C4-2B (cell line): ENCODE data around the gene TSSK6.

Source experiments
- H3K27ac ChIP-seq: fragments of 450-650 bp; 2 replicates; pipeline ENCODE4 v1.5.1; 2017
- ZFX ChIP-seq: fragments of 450-650 bp; IDR thresholded peaks from 2 replicates; pipeline ENCODE4 v1.6.1; 2017
- TF ChIP-seq, protein P1 (sequence below): fragments of 450-650 bp; conservative IDR thresholded peaks from 2 replicates; pipeline ENCODE4 v1.5.1; 2017; ENCODE audit warnings: mild to moderate bottlenecking

Gene TSSK6

DNA sequence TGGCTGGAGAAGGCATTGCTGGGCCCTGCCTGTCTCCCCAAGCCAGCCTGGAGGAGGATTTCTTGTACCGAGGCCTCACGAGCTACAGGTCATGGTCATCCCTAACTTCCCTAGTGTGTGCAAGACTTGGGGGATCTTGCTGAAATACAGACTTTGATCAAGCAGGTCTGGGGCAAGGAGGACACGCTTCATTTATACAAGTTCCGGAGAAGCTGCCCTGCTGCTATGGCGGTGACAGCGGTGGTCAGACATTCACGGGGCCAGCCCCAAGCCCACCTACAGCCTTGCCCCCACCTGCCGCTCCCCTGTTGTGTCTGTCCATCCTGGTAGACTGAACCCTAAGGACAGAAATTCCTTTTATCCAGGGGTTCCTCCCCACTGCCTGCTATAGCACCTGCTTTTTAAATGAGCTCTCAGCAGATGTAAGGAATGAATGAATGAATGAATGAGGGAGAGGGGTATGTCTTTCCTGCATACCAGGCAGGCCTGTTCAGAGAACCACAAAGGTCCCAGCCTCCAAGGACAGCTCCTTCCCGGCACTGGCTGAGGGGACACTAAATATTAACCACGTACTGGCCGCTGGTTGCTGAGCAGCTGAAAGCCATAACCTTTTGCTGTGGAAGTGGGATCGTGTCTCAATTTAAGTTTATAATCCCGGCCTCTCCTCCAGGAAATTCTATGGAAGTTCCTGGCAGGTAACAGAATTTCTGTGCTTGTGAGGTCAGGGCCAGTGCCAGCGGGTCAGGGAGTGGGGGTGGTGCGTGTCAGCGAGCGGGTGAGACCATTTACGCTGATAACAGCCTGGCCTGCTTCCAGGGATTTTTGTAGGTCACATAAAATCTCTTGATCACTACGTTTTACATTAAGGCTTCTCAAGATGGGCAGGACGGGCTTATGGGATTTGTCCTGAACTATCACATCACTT lies 27.1 kb downstream of the TSSK6 start:
- peak overlapping the region; percentile 78 for H3K27ac ChIP-seq
- TF ChIP-seq ZFX: no peak
- TF ChIP-seq, protein P1, sequence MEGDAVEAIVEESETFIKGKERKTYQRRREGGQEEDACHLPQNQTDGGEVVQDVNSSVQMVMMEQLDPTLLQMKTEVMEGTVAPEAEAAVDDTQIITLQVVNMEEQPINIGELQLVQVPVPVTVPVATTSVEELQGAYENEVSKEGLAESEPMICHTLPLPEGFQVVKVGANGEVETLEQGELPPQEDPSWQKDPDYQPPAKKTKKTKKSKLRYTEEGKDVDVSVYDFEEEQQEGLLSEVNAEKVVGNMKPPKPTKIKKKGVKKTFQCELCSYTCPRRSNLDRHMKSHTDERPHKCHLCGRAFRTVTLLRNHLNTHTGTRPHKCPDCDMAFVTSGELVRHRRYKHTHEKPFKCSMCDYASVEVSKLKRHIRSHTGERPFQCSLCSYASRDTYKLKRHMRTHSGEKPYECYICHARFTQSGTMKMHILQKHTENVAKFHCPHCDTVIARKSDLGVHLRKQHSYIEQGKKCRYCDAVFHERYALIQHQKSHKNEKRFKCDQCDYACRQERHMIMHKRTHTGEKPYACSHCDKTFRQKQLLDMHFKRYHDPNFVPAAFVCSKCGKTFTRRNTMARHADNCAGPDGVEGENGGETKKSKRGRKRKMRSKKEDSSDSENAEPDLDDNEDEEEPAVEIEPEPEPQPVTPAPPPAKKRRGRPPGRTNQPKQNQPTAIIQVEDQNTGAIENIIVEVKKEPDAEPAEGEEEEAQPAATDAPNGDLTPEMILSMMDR: no peak

- TF ChIP-seq, protein P1: no peak
- TF ChIP-seq ZFX: no peak; the same call in 1 of the 2 replicates
- H3K27ac ChIP-seq: peak overlapping the region; percentile 78
Measured at GRCh38 chr19:19487077-19487949, 28.0 kb downstream of the TSSK6 start.

- H3K27ac ChIP-seq: peak overlapping the region; percentile 78
- no peak for TF ChIP-seq ZFX
- TF ChIP-seq, protein P1: no peak
Measured at GRCh38 chr19:19486343-19487076, 28.8 kb downstream of the TSSK6 start.

GRCh38 chr19:19485998-19486290 lies 29.4 kb downstream of the TSSK6 start:
- TF ChIP-seq, protein P1: no peak
- no peak for TF ChIP-seq ZFX

GRCh38 chr19:19485161-19485997 lies 30.0 kb downstream of the TSSK6 start:
- TF ChIP-seq ZFX: no peak
- TF ChIP-seq, protein P1: no peak
- H3K27ac ChIP-seq: no peak overlapping the region

More at GRCh38 chr19:19485998-19486290, 29.4 kb downstream of the TSSK6 start:
- no peak overlapping the region for H3K27ac ChIP-seq

- TF ChIP-seq, protein P1: no peak
- no peak for TF ChIP-seq ZFX
- no peak overlapping the region for H3K27ac ChIP-seq
Measured at GRCh38 chr19:19482809-19483596, 32.3 kb downstream of the TSSK6 start.
